ENCODE results near the gene KDM1A. TPM values are rescaled to one million over a fixed set of nuclear protein-coding genes. Genes with fewer than 3 reads are reported as not detected.

The KDM1A gene
- total and polyA plus RNA-seq, 10 of the 15 experiments (the other 5 are each of a cell fraction or from before 2014, with no cell fraction given), result 39.2 to 118 (median 98.9) TPM

DNA sequence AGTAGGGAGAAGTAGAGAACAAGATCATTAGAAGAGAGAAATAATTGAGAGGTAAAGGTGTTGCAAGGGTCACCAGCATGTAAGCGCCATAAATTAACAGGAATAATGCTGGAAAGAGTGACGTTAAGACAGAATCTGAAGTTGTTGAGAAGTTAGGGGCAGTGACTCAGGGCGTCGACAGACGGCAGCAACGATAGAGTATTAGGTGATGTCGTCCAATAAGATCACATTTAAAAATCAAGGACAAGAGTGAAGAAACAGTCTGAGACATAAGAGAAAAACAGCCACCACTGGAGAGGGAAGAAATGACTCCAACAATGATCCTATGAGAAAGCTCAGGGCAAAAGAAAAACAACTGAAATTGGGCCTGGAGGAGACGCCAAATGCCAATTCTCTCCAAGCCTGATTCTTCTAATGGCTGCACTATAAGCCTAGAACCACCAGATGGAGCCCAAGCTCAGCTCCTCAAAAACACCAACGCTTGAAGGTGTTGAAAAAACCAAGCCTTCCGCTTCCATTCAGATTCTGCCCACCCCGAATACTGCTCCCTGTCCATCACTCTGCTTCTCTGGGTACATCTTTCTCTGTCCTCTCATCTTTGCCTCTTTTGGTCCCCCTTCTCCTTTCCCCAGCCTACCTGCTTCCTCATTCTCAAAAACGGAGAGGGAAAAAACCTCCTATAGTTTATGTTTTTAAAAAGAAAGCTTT, 79.3 kb downstream of the KDM1A start (continued):
- no peak for TF ChIP-seq MTA3 (IDR thresholded peaks at IDR 0.05; ENCODE audit: borderline replicate concordance, low read length)
- TF ChIP-seq ZNF687 (IDR thresholded peaks at IDR 0.05), result no peak
- TF ChIP-seq GATAD2B (conservative IDR thresholded peaks at IDR 0.05; ENCODE audit: low read depth), result no peak
- TF ChIP-seq RAD21 (IDR thresholded peaks at IDR 0.05; ENCODE audit: insufficient read depth, low read depth, low read length), result peak; percentile 98
- no peak for TF ChIP-seq ZNF217 (IDR thresholded peaks at IDR 0.05)
- no peak for TF ChIP-seq IRF5 (IDR thresholded peaks at IDR 0.05; ENCODE audit: borderline replicate concordance)
- no peak for TF ChIP-seq POLR2AphosphoS5 (IDR thresholded peaks at IDR 0.05; ENCODE audit: low read length)
- TF ChIP-seq, protein P1, sequence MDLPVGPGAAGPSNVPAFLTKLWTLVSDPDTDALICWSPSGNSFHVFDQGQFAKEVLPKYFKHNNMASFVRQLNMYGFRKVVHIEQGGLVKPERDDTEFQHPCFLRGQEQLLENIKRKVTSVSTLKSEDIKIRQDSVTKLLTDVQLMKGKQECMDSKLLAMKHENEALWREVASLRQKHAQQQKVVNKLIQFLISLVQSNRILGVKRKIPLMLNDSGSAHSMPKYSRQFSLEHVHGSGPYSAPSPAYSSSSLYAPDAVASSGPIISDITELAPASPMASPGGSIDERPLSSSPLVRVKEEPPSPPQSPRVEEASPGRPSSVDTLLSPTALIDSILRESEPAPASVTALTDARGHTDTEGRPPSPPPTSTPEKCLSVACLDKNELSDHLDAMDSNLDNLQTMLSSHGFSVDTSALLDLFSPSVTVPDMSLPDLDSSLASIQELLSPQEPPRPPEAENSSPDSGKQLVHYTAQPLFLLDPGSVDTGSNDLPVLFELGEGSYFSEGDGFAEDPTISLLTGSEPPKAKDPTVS (IDR thresholded peaks at IDR 0.05; ENCODE audit: low read depth, low read length), result no peak
- no peak for TF ChIP-seq SMAD5 (IDR thresholded peaks at IDR 0.05; ENCODE audit: low read depth)
- no peak for TF ChIP-seq ZSCAN29 (IDR thresholded peaks at IDR 0.05)
- no peak for TF ChIP-seq STAT1 (conservative IDR thresholded peaks at IDR 0.05)
- no peak for TF ChIP-seq EZH2 (IDR thresholded peaks at IDR 0.05; ENCODE audit: borderline replicate concordance, control insufficient read depth, low read depth, low read length)
- no peak for TF ChIP-seq BCL11A (IDR thresholded peaks at IDR 0.05; ENCODE audit: low read depth, low read length)
- TF ChIP-seq KDM1A (IDR thresholded peaks at IDR 0.05; ENCODE audit: borderline replicate concordance), result no peak
- no peak for TF ChIP-seq ZNF274 (IDR thresholded peaks at IDR 0.05; ENCODE audit: insufficient read depth, insufficient read length)
- peak; percentile 79 for TF ChIP-seq YY1 (IDR thresholded peaks at IDR 0.05; ENCODE audit: low read depth, low read length)
- TF ChIP-seq RCOR1 (conservative IDR thresholded peaks at IDR 0.05; ENCODE audit: low read depth, low read length), result no peak
- TF ChIP-seq EP300 (IDR thresholded peaks at IDR 0.05; ENCODE audit: borderline replicate concordance in 1 of 2, control insufficient read depth in 1 of 2, low read depth in 2 of 2, low read length in 2 of 2), result no peak
- TF ChIP-seq FOS (IDR thresholded peaks at IDR 0.05; ENCODE audit: borderline replicate concordance, extremely low read depth, insufficient read length), result no peak
- TF ChIP-seq ATF7 (IDR thresholded peaks at IDR 0.05; ENCODE audit: low read depth), result peak; percentile 44; the same call in 1 of the 2 replicates
- no peak for TF ChIP-seq MEF2A (IDR thresholded peaks at IDR 0.05; ENCODE audit: insufficient read depth, low read depth, low read length)
- no peak for TF ChIP-seq FOXK2 (IDR thresholded peaks at IDR 0.05)
- no peak for TF ChIP-seq TBL1XR1 (IDR thresholded peaks at IDR 0.05; ENCODE audit: low read depth, low read length)

Measured in GM12878 (cell line).